Measurements from ENCODE around the gene PCED1B. TPM values are rescaled to one million over a fixed set of nuclear protein-coding genes. Genes with fewer than 3 reads are reported as not detected.

Gene PCED1B
- total and polyA plus RNA-seq, 2 experiments from 2014 or later = 0.45 to 0.80 TPM

DNA sequence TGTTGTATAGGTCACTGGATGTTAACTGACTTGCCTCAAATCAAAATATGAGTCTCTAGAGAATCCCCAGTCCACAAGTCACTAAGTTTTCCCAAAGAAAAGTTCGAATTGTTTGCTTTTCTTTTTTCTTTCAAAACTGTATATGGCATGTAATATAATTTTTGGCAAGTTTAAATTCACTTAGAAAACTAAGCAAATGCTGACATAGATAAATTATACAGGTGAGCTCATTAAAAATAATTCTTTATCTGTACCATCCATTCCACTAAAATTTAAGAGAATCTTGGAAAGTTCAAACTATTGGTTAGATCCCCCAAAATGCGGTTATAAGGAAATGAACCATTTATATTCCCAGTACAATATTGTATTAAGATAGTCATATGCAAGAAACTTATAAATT lies 145.9 kb downstream of the PCED1B start:
- TF ChIP-seq, protein P1, sequence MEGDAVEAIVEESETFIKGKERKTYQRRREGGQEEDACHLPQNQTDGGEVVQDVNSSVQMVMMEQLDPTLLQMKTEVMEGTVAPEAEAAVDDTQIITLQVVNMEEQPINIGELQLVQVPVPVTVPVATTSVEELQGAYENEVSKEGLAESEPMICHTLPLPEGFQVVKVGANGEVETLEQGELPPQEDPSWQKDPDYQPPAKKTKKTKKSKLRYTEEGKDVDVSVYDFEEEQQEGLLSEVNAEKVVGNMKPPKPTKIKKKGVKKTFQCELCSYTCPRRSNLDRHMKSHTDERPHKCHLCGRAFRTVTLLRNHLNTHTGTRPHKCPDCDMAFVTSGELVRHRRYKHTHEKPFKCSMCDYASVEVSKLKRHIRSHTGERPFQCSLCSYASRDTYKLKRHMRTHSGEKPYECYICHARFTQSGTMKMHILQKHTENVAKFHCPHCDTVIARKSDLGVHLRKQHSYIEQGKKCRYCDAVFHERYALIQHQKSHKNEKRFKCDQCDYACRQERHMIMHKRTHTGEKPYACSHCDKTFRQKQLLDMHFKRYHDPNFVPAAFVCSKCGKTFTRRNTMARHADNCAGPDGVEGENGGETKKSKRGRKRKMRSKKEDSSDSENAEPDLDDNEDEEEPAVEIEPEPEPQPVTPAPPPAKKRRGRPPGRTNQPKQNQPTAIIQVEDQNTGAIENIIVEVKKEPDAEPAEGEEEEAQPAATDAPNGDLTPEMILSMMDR (IDR thresholded peaks at IDR 0.05; ENCODE audit: low read depth, low read length) = no peak
- Histone ChIP-seq H3K4me3 (no peak overlapping the region), H3K27me3 (no peaks in the 10 kb centered on the region), H3K4me1 (ENCODE audit: low read depth) (peaks cover 11% of the 10 kb centered on the region), H3K9me3 (ENCODE audit: low read depth) (no peaks in the 10 kb centered on the region), H3K27ac (no peak overlapping the region), H3K36me3 (no peaks in the 10 kb centered on the region)
- no peak for DNase-seq (ENCODE audit: low read depth in 1 of 2, low spot score in 1 of 2)

DNA sequence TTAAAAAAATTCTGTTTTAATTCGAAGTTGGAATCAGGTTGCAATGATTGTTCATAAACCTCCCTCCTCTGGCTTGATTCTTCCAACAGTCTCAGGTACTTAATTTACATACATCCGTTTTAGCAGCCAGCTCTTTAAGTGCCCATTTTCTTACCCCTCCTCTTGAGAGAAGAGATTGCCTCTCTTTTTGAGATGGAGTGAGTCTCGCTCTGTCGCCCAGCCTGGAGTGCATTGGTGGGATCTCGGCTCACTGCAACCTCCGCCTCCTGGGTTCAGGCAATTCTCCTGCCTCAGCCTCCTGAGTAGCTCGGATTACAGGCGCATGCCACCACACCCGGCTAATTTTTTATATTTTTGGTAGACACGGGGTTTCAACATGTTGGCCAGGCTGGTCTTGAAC lies 146.8 kb downstream of the PCED1B start:
- Histone ChIP-seq H3K4me3 (no peak overlapping the region), H3K27ac (no peak overlapping the region), H3K9me3 (ENCODE audit: low read depth) (no peaks in the 10 kb centered on the region), H3K27me3 (no peaks in the 10 kb centered on the region), H3K36me3 (no peaks in the 10 kb centered on the region), H3K4me1 (ENCODE audit: low read depth) (peaks cover 13% of the 10 kb centered on the region)
- TF ChIP-seq, protein P1 (IDR thresholded peaks at IDR 0.05; ENCODE audit: low read depth, low read length) = no peak
- no peak for DNase-seq (ENCODE audit: low read depth in 1 of 2, low spot score in 1 of 2)

DNA sequence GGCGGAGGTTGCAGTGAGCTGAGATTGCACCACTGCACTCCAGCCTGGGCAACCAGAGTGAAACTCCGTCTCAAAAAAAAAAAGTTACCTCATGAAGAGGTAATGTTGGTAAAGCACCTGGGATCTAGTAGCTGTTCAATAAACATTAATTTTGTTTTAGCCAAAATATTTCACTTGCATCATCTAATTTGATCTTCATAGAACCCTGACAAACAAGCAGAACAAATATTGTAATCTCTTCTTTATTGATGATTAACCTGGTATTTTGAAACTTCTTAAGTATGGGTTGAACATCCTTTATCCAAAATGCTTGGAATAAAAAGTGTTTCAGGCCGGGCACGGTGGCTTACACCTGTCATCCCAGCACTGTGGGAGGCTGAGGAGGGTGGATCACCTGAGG lies 149.4 kb downstream of the PCED1B start:
- TF ChIP-seq, protein P1 (IDR thresholded peaks at IDR 0.05; ENCODE audit: low read depth, low read length) = no peak
- Histone ChIP-seq H3K36me3 (no peaks in the 10 kb centered on the region), H3K27me3 (no peaks in the 10 kb centered on the region), H3K4me3 (no peak overlapping the region), H3K9me3 (ENCODE audit: low read depth) (no peaks in the 10 kb centered on the region), H3K4me1 (ENCODE audit: low read depth) (peaks cover 7% of the 10 kb centered on the region), H3K27ac (no peak overlapping the region)
- DNase-seq (ENCODE audit: low read depth in 1 of 2, low spot score in 1 of 2) = no peak

DNA sequence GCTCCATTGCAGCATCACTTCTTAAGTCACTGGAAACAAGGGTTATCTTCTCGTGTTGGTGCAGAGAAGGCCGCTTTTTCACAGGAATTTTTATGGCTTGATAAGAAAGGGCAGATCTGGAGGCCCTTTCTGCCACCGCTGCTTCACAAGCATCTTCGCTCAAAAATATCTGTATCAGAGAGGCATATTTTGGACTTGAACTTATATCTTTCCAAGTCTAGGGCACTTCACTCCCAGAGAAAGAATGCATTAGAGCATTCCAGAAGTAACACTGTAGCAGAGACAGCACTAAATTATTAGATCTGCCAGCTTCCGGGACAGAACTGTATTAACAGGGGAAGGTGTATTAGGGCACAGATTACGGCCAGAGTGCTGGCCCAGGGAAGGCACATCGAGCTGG lies 152.0 kb downstream of the PCED1B start:
- DNase-seq (ENCODE audit: low read depth in 1 of 2, low spot score in 1 of 2) = no peak
- H3K4me1 ChIP-seq (ENCODE audit: low read depth) = peaks cover 6% of the 10 kb centered on the region
- H3K4me3 ChIP-seq = no peak overlapping the region
- TF ChIP-seq, protein P1 (IDR thresholded peaks at IDR 0.05; ENCODE audit: low read depth, low read length) = no peak
- H3K36me3 ChIP-seq = no peaks in the 10 kb centered on the region
- H3K27ac ChIP-seq = peak overlapping the region; percentile 20
- no peaks in the 10 kb centered on the region for H3K9me3 ChIP-seq (ENCODE audit: low read depth)
- H3K27me3 ChIP-seq = no peaks in the 10 kb centered on the region

DNA sequence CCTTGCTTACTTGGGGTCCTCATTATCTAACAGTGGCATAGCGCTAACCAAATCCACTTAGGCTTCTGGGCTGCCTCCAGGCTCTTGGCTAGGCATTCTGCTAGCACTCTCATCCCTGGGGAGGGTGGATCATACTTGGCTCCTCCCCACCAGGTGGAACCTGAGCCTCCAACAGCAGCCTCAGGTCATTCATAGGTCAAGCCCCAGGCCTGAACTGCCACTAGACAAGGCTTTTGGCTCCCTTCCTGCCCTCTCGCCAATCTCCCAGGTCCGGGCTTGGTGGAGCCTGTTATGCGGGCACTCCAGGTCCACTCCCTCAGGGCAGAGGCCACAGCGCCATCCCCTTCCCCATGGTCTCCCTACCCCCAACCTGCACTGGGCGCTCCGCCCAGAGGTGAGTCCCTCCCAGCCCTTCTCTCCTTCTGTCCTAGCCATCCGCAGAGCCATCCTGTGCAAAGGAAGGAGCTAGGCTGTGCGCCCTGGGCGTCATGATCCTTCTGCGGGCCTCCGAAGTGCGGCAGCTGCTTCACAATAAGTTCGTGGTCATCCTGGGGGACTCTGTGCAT lies 155.2 kb downstream of the PCED1B start:
- Histone ChIP-seq H3K4me1 (ENCODE audit: low read depth) (peaks cover 6% of the 10 kb centered on the region), H3K36me3 (no peaks in the 10 kb centered on the region), H3K27ac (no peak overlapping the region), H3K9me3 (ENCODE audit: low read depth) (no peaks in the 10 kb centered on the region), H3K4me3 (no peak overlapping the region), H3K27me3 (no peaks in the 10 kb centered on the region)
- TF ChIP-seq, protein P1 (IDR thresholded peaks at IDR 0.05; ENCODE audit: low read depth, low read length) = no peak
- no peak for DNase-seq (ENCODE audit: low read depth in 1 of 2, low spot score in 1 of 2)

Measured in cardiac muscle cell (in vitro differentiated cells and primary cell).